Activated CD4-positive, alpha-beta T cell treated with anti-CD3 and anti-CD28 coated beads, Interleukin-2, amount 10 ng/mL, durations not matched to agents 7 days and 5 days (primary cell): ENCODE results near the gene ADIG. TPM values are rescaled to one million over a fixed set of nuclear protein-coding genes. Genes with fewer than 3 reads are reported as not detected.

ENCODE experiments used
- CTCF ChIA-PET: fragments of 350-600 bp; sonication (Branson Sonifier 250); formaldehyde crosslinking; loops from one replicate; lab custom pipeline; 2021; ENCODE audit warnings: antibody characterized with exemption; lab: Charles Lee
- POLR2A ChIA-PET: fragments of 350-600 bp; sonication (Branson Sonifier 250); formaldehyde crosslinking; loops from one replicate; lab custom pipeline; 2021; ENCODE audit warnings: antibody characterized with exemption; lab: Charles Lee
- DNase-seq: peaks from one replicate; pipeline ENCODE4 v3.0.0-alpha.2; 2020
- H3K27ac Mint-ChIP-seq: one replicate; pipeline ENCODE4 v1.8.0; 2021; ENCODE audit warnings: mild to moderate bottlenecking, moderate library complexity, mixed read lengths
- H3K27me3 Mint-ChIP-seq: one replicate; pipeline ENCODE4 v1.8.0; 2021; ENCODE audit warnings: mixed read lengths
- H3K36me3 Mint-ChIP-seq: one replicate; pipeline ENCODE4 v1.8.0; 2021; ENCODE audit warnings: low read depth, mixed read lengths
- H3K4me1 Mint-ChIP-seq: one replicate; pipeline ENCODE4 v1.8.0; 2021; ENCODE audit warnings: mixed read lengths
- H3K4me3 Mint-ChIP-seq: one replicate; pipeline ENCODE4 v1.8.0; 2021; ENCODE audit warnings: mild to moderate bottlenecking, moderate library complexity, mixed read lengths
- H3K9me3 Mint-ChIP-seq: one replicate; pipeline ENCODE4 v1.8.0; 2021; ENCODE audit warnings: mixed read lengths
- total RNA-seq, 2 experiments: library from RNA; stranded (reverse); gene quantifications; one replicate each; pipeline ENCODE4 v1.2.3, GENCODE V29; 2021

Gene ADIG
- total RNA-seq, 2 experiments from 2014 or later: not detected

GRCh38 chr20:38635721-38636288, 54.8 kb downstream of the ADIG start:
- Mint-ChIP-seq H3K9me3 (no peaks in the 10 kb centered on the region), H3K27ac (no peak overlapping the region), H3K27me3 (peaks cover 12% of the 10 kb centered on the region), H3K36me3 (no peaks in the 10 kb centered on the region), H3K4me3 (no peak overlapping the region), H3K4me1 (peaks cover 3% of the 10 kb centered on the region)
- DNase-seq: no peak
- CTCF ChIA-PET: no interaction called here
- POLR2A ChIA-PET: no interaction called here

Other genes starting within 250 kb of the ADIG start
- not detected for gene LBP, start 234.7 kb upstream of the ADIG start, total RNA-seq
- gene SNHG17, start 145.9 kb upstream of the ADIG start, total RNA-seq: 10 to 100 TPM; 40.7 to 40.8 TPM
- gene RALGAPB, start 108.4 kb upstream of the ADIG start, total RNA-seq: 10 to 100 TPM; 31.1 to 36.7 TPM
- not detected for gene ARHGAP40, start 20.6 kb downstream of the ADIG start, total RNA-seq
- not detected for gene SLC32A1, start 143.3 kb downstream of the ADIG start, total RNA-seq
- 1 to 10 TPM; 7.8 to 8.1 TPM for gene ACTR5, start 167.3 kb downstream of the ADIG start, total RNA-seq
- gene PPP1R16B, start 224.5 kb downstream of the ADIG start, total RNA-seq: 10 to 100 TPM; 63.6 to 67.4 TPM